H9 (cell line): ENCODE measurements around the gene TLDC2. TPM values are rescaled to one million over a fixed set of nuclear protein-coding genes. Genes with fewer than 3 reads are reported as not detected.
"Not testable (repeated sequence)": the region's sequence is repeated elsewhere in the genome, so short reads cannot be mapped to it uniquely, and the experiment has no call there.

Source experiments
- DNase-seq: peaks from one replicate; pipeline ENCODE4 v3.0.0-alpha.2; 2017
- H2AFZ ChIP-seq: one replicate; pipeline ENCODE4 v1.6.1; 2013; ENCODE audit warnings: mild to moderate bottlenecking, low read length, control low read depth, moderate library complexity
- H2AK5ac ChIP-seq: 2 replicates; pipeline ENCODE4 v1.6.1; 2013; ENCODE audit warnings: low read length, control low read depth, mixed read lengths; ENCODE audit not compliant: insufficient read length
- H2BK120ac ChIP-seq: one replicate; pipeline ENCODE4 v1.6.1; 2013; ENCODE audit warnings: low read depth, mild to moderate bottlenecking, low read length, control low read depth, inconsistent platforms; ENCODE audit not compliant: poor library complexity, severe bottlenecking
- H2BK12ac ChIP-seq: 2 replicates; pipeline ENCODE4 v1.6.1; 2013; ENCODE audit warnings: low read length, control low read depth, mixed read lengths, low read depth; ENCODE audit not compliant: insufficient read length
- H2BK15ac ChIP-seq: 2 replicates; pipeline ENCODE4 v1.6.1; 2013; ENCODE audit warnings: low read depth, low read length, control low read depth
- H2BK20ac ChIP-seq: one replicate; pipeline ENCODE4 v1.6.1; 2013; ENCODE audit warnings: low read depth, mild to moderate bottlenecking, low read length, control low read depth, inconsistent platforms; ENCODE audit not compliant: poor library complexity, severe bottlenecking
- H2BK5ac ChIP-seq: 2 replicates; pipeline ENCODE4 v1.6.1; 2013; ENCODE audit warnings: low read length, control low read depth, mixed read lengths; ENCODE audit not compliant: insufficient read length
- H3K14ac ChIP-seq: 2 replicates; pipeline ENCODE4 v1.6.1; 2013; ENCODE audit warnings: low read length, control low read depth; ENCODE audit not compliant: insufficient read depth
- H3K18ac ChIP-seq: 2 replicates; pipeline ENCODE4 v1.6.1; 2013; ENCODE audit warnings: low read depth, mild to moderate bottlenecking, mixed read lengths, low read length, control low read depth; ENCODE audit not compliant: insufficient read length
- H3K23ac ChIP-seq: 2 replicates; pipeline ENCODE4 v1.6.1; 2013; ENCODE audit warnings: low read length, control low read depth, mixed read lengths, low read depth; ENCODE audit not compliant: insufficient read length
- H3K23me2 ChIP-seq: 2 replicates; pipeline ENCODE4 v1.6.1; 2013; ENCODE audit warnings: low read depth, mild to moderate bottlenecking, mixed read lengths, low read length, control low read depth; ENCODE audit not compliant: insufficient read length, poor library complexity, severe bottlenecking
- H3K27ac ChIP-seq: 2 replicates; pipeline ENCODE4 v1.5.1; 2013; ENCODE audit warnings: low read length, control low read depth, mixed read lengths, low read depth; ENCODE audit not compliant: insufficient read length
- H3K27me3 ChIP-seq: 2 replicates; pipeline ENCODE4 v1.6.1; 2013; ENCODE audit warnings: low read length, control low read depth, inconsistent platforms; ENCODE audit not compliant: insufficient read depth
- H3K4ac ChIP-seq: 2 replicates; pipeline ENCODE4 v1.6.1; 2013; ENCODE audit warnings: low read depth, mild to moderate bottlenecking, control low read depth, inconsistent platforms, low read length, moderate library complexity
- H3K4me1 ChIP-seq: 2 replicates; pipeline ENCODE4 v1.6.1; 2013; ENCODE audit warnings: low read length, control low read depth, inconsistent platforms; ENCODE audit not compliant: insufficient read depth
- H3K4me2 ChIP-seq: 2 replicates; pipeline ENCODE4 v1.6.1; 2013; ENCODE audit warnings: low read length, control low read depth, mixed read lengths; ENCODE audit not compliant: insufficient read length, insufficient read depth
- H3K56ac ChIP-seq: 2 replicates; pipeline ENCODE4 v1.6.1; 2013; ENCODE audit warnings: low read depth, mild to moderate bottlenecking, mixed read lengths, low read length, control low read depth; ENCODE audit not compliant: insufficient read length
- H3K79me1 ChIP-seq: 2 replicates; pipeline ENCODE4 v1.6.1; 2013; ENCODE audit warnings: low read depth, mild to moderate bottlenecking, moderate library complexity, low read length, control low read depth, inconsistent platforms; ENCODE audit not compliant: insufficient read depth, poor library complexity, severe bottlenecking
- H3K79me2 ChIP-seq: 2 replicates; pipeline ENCODE4 v1.6.1; 2013; ENCODE audit warnings: low read length, control low read depth, inconsistent platforms; ENCODE audit not compliant: insufficient read depth
- H3K9ac ChIP-seq: 2 replicates; pipeline ENCODE4 v1.6.1; 2013; ENCODE audit warnings: low read length, control low read depth, mixed read lengths; ENCODE audit not compliant: insufficient read length; ENCODE audit errors: extremely low read depth
- H3K9me3 ChIP-seq: one replicate; pipeline ENCODE4 v1.6.1; 2013; ENCODE audit warnings: low read depth, low read length, inconsistent platforms; ENCODE audit not compliant: control insufficient read depth
- H3T11ph ChIP-seq: one replicate; pipeline ENCODE4 v1.6.1; 2013; ENCODE audit warnings: mild to moderate bottlenecking, low read length, control low read depth, inconsistent platforms
- H4K20me1 ChIP-seq: one replicate; pipeline ENCODE4 v1.6.1; 2013; ENCODE audit not compliant: control insufficient read depth, insufficient read length, insufficient read depth
- H4K5ac ChIP-seq: 2 replicates; pipeline ENCODE4 v1.6.1; 2013; ENCODE audit warnings: low read depth, mild to moderate bottlenecking, mixed read lengths, low read length, control low read depth; ENCODE audit not compliant: insufficient read length
- H4K8ac ChIP-seq: replicated peaks from 2 replicates; pipeline ENCODE4 v1.6.1; 2013; ENCODE audit warnings: low read length, control low read depth, mixed read lengths, low read depth; ENCODE audit not compliant: insufficient read length
- H4K91ac ChIP-seq: 2 replicates; pipeline ENCODE4 v1.6.1; 2013; ENCODE audit warnings: low read depth, mild to moderate bottlenecking, moderate library complexity, mixed read lengths, low read length, control low read depth; ENCODE audit not compliant: insufficient read length
- H3K27ac Mint-ChIP-seq, 3 experiments: 2 replicates in 2 of 3; 3 replicates in 1 of 3; pipeline ENCODE4 v1.8.0; 2020 to 2021; ENCODE audit warnings: mixed read lengths in 3 of 3, mild to moderate bottlenecking in 1 of 3, moderate library complexity in 1 of 3
- H3K27me3 Mint-ChIP-seq: 2 replicates; pipeline ENCODE4 v1.8.0; 2021; ENCODE audit warnings: low read depth, mild to moderate bottlenecking, moderate library complexity, mixed read lengths
- H3K36me3 Mint-ChIP-seq, 3 experiments: 2 replicates in 2 of 3; 3 replicates in 1 of 3; pipeline ENCODE4 v1.8.0; 2020 to 2021; ENCODE audit warnings: low read depth in 3 of 3, mixed read lengths in 3 of 3; ENCODE audit not compliant: insufficient read depth in 1 of 3
- H3K4me1 Mint-ChIP-seq, 2 experiments: 2 replicates each; pipeline ENCODE4 v1.8.0; 2020; ENCODE audit warnings: mixed read lengths in 2 of 2
- H3K4me3 Mint-ChIP-seq, 2 experiments: 2 replicates in 1 of 2; 3 replicates in 1 of 2; pipeline ENCODE4 v1.8.0; 2020 to 2021; ENCODE audit warnings: mild to moderate bottlenecking in 2 of 2, mixed read lengths in 2 of 2, moderate library complexity in 1 of 2
- H3K9me3 Mint-ChIP-seq, 2 experiments: 2 replicates in 1 of 2; 3 replicates in 1 of 2; pipeline ENCODE4 v1.8.0; 2020; ENCODE audit warnings: mild to moderate bottlenecking in 2 of 2, mixed read lengths in 2 of 2, moderate library complexity in 1 of 2
- WGBS: extraction: QIAGEN DNeasy Blood & Tissue Kit; methylation state at CpG from one replicate; pipeline ENCODE4 v1.1.7; 2013; ENCODE audit warnings: missing lambda C conversion rate, low lambda C conversion rate, mixed read lengths; ENCODE audit not compliant: insufficient read length; ENCODE audit errors: extremely low coverage; 5-methylcytosine and 5-hydroxymethylcytosine counted together
- total RNA-seq: library from RNA; stranded (reverse); gene quantifications from 2 replicates; pipeline ENCODE4 v1.2.1, GENCODE V29; 2021

TLDC2 gene
- total RNA-seq, 1 experiment from 2014 or later: 0.11 TPM

DNA sequence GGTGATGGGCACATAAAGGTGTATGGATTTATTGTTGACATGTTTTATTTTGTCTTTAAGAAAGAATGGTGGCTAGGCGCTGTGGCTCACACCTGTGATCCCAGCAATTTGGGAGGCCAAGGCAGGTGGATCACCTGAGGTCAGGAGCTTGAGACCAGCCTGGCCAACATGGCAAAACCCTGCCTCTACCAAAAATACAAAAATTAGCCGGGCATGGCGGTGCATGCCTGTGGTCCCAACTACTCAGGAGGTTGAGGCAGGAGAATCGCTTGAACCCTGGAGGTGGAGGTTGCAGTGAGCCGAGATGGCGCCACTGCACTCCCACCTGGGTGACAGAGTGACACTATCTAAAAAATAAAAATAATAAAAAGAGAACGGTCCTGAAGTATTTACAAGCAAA, 30.1 kb downstream of the TLDC2 start:
- not testable (repeated sequence) for H4K91ac ChIP-seq, H3K23me2 ChIP-seq, H3K18ac ChIP-seq, H3K79me1 ChIP-seq, H4K20me1 ChIP-seq, H2BK12ac ChIP-seq, H2BK15ac ChIP-seq, DNase-seq, H3K4me2 ChIP-seq, H3K4me3 Mint-ChIP-seq, H3K4me1 Mint-ChIP-seq, H3K27ac ChIP-seq, H3K27me3 Mint-ChIP-seq, H3K27me3 ChIP-seq, H2BK20ac ChIP-seq, H2AFZ ChIP-seq, H3K4me1 ChIP-seq, H2AK5ac ChIP-seq, H4K8ac ChIP-seq, H3K79me2 ChIP-seq, H3T11ph ChIP-seq, H3K9me3 ChIP-seq, H3K14ac ChIP-seq, H2BK120ac ChIP-seq, H3K56ac ChIP-seq, H3K9me3 Mint-ChIP-seq, H3K9ac ChIP-seq, H2BK5ac ChIP-seq, H3K23ac ChIP-seq, H3K4ac ChIP-seq, H4K5ac ChIP-seq
- Mint-ChIP-seq H3K27ac (peak overlapping the region in 1 of 3 experiments; percentile 49; a peak in 1 of 7 replicates), H3K36me3 (peaks cover 9 to 60% (median 55%) of the 10 kb centered on the region in 3 experiments)
- no CpG with 5 or more reads among the region's 7 CpGs for WGBS
